GDM1 (cell line): Measurements from ENCODE around the gene CDIPT.
A peak's percentile ranks its signal among the peaks of the same experiment; 100 is the strongest.

Source experiments
- DNase-seq: peaks from one replicate; lab custom pipeline; 2025; lab: John Stamatoyannopoulos, UW

CDIPT gene

DNA sequence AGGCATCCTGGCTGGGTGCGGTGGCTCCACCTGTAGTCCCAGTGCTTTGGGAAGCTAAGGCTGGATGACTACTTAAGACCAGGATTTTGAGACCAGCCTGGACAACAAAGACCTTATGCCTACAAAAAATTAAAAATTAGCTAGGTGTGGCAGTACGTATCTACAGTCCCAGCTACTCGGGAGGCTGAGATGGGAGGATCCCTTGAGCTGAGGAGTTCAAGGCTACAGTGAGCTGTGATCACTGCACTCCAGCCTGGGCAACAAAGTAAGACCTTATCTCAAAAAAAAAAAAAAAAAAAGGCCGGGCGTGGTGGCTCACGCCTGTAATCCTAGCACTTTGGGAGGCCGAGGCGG lies 36.7 kb downstream of the CDIPT start:
- no peak for DNase-seq

DNA sequence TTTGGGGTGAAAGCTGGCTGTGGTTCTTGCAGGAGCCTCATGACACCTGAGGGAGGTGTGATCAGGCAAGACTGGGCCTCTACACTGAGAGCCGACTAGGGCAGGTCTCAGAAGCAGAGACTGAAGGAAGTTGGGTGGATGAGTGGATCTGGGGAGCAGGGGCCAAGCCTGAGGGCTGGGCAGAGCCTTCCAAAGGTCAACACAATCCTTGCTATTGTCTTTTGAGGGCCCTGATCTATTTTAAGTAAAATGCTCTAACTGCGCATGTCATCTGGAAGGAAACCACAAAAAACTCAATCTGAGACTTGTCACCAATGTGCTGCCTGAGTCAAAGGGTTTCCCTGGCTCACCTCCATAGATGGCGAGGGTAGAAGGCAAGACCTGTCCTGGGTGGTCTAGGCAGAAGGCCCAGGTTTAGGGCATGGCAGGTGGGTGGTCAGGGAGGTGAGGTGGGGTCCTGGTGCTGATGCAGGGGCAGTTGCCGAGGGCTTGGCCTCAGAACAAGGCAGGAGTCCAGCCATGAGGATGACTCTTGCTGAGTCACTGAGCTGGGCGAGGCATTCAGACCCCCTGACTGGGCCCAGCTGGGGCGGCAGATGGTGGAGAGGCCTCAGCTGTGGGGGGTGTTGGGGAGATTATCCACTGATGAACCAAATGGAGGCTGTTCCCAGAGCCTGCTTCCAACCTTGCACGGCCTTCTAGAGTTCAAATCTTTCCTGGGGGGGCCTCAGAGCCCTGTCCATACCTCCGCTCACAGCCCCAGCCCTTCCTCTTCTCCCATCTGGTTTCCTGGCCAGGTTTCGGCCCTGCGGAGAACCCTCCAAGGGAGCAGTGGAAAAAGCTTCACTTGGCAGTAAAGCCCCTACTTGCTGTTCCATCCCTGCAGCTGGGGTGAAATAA lies 37.6 kb downstream of the CDIPT start:
- no peak for DNase-seq

DNA sequence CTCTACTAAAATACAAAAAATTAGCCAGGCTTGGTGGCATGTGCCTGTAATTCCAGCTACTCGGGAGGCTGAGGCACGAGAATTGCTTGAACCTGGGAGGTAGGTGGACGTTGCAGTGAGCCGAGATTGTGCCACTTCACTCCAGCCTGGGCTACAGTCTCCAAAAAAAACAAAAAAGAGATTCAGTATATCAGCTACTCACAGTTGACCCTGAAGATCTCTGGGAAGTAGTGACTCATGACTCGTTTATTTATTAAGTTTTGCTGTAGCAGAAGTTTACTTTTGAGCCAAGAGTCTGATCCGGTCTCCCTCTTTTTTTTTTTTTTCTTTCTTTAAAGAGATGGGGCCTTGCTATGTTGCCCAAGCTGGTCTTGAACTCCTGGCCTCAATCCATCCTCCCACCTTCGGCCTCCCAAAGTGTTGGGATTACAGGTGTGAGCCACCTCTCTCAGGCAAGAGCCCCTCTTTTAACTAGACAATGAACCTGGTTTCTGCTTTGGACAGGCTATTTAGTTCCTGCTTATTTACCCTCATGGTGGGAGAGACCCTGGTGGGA lies 38.4 kb downstream of the CDIPT start:
- DNase-seq: no peak

DNA sequence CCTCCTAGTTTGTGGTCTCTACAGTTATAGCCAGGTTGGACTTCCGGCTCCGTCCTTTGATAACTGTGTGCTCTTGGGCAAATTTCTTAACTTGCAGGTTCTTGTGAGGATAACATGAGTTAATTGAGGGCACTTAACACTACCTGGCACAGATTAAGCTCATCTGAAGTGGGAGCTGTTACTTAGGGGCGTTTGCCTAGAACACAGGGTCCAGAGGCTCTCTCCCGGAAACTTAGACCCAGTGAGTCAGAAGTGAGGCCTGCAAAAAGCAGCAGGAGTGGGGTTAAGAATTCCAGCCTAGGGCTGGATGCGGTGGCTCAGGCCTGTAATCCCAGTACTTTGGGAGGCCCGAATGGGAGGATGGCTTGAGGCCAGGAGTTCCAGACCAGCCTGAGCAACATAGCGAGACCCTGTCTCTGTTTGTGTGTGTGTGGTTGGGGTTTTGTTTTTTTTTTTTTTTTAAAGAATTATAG lies 41.3 kb downstream of the CDIPT start:
- DNase-seq: no peak

DNA sequence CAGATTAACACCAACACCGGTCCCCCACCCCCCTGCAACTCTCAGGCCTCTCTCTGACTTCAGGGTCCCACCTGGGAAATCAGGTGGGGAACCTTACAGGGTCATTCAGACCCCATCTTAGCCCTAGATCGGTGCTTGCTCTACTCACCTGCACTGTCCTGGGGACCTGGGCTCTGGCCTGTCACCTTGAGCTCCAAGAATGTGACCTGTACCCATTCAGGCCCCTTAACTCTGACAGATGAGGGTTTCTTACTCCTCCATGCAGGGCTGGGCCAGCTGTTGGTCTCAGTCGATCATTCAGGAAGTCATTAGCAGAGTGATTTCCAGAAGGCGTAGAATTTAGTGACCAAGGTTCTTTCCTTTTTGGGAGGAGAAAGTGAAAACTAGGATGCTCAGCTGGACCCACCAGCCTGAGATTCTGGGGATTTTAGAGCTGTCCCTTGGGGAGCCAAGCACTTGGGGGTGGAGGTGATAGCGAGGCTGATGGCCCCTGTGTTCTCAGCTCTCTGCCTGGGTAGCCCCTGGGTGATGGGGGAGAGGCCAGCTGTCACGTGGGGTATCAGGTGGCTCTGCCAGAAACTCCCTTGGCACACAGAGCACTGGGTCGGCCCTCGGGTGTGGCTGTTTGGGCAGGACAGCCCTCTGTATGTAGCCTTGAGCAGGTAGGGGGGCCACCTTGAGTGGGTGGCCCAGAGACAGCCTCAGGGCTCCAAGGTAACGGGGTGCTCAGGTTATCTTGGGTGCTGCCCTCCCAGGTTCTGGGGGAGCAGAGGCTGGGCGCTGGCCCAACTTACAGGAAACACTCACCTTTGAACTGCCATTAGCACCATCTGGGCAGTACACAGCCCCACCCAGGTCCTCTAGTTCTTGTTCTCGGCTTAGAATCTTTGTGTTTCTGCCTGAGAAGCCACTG lies 42.0 kb downstream of the CDIPT start:
- no peak for DNase-seq

DNA sequence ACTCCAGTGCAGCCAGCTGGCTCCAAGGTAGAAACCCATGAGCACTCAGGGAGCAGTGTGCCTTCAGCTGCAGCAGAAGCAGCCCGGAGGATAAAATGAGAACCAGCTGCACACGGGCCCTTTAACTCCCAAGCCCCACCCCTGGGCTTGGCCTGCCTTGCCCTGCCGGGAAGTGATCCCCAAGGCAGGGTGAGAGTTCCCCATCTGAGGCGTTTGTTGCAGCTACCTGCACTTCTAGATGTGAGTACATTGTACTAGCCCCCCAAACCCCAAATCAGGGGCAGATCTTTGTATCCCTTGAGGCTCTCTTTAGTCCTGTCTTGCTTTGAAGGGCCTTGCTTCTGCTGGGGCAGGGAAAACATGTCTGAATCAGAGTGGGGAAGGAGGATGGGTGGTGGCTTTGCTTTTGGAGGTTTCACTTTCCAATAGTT lies 42.7 kb downstream of the CDIPT start, which contains the start of gene MVP:
TSS of gene MVP (plus strand) at position 192 of the 431 bp plus-strand sequence. CDS start 10,088 bp downstream, outside the sequence.
- DNase-seq: peak; percentile 32

DNA sequence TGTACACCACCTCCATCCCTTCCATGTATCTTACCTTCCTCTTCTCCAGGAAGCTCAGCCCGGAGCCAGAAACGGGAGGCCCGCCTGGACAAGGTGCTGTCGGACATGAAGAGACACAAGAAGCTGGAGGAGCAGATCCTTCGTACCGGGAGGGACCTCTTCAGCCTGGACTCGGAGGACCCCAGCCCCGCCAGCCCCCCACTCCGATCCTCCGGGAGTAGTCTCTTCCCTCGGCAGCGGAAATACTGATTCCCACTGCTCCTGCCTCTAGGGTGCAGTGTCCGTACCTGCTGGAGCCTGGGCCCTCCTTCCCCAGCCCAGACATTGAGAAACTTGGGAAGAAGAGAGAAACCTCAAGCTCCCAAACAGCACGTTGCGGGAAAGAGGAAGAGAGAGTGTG lies 43.5 kb downstream of the CDIPT start:
- no peak for DNase-seq

DNA sequence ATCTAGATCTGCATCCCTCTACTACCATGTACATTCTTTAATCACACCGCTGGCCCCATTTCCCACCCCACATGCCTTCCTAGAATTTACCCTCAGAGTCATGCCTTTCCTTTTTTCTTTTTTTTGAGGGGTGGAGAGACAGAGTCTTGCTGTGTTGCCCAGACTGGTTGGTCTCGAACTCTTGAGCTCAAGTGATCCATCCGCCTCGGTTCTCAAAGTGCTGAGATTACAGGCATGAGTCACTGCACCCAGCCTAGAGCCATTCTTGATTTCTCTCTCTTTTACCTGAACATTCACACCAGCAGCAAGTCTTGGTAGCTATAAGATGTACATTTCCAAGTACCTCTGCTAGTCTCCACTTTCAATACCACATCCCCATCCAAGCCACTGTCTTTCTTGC lies 44.9 kb downstream of the CDIPT start:
- no peak for DNase-seq

DNA sequence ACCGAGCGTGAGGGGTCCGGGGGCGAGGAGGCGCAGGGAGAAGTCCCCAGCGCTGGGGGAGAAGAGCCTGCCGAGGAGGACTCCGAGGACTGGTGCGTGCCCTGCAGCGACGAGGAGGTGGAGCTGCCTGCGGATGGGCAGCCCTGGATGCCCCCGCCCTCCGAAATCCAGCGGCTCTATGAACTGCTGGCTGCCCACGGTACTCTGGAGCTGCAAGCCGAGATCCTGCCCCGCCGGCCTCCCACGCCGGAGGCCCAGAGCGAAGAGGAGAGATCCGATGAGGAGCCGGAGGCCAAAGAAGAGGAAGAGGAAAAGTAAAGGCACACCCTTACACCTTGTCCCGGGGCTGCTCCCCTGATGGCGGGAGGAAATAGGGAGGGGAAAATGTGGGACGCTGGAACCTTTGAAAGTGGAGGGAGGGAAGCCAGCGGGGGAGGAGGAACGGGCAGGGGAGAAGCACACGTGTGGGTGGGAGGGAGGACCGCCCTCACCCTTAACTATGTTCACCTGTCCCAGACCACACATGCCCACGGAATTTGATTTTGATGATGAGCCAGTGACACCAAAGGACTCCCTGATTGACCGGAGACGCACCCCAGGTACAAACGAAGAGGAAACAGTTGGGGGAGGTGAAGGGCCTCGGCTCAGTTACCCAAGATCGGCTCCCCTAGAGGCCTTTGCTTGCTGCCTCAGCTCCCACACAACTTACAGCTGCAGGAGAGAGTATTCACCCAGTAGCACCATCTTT lies 46.2 kb downstream of the CDIPT start:
- no peak for DNase-seq

DNA sequence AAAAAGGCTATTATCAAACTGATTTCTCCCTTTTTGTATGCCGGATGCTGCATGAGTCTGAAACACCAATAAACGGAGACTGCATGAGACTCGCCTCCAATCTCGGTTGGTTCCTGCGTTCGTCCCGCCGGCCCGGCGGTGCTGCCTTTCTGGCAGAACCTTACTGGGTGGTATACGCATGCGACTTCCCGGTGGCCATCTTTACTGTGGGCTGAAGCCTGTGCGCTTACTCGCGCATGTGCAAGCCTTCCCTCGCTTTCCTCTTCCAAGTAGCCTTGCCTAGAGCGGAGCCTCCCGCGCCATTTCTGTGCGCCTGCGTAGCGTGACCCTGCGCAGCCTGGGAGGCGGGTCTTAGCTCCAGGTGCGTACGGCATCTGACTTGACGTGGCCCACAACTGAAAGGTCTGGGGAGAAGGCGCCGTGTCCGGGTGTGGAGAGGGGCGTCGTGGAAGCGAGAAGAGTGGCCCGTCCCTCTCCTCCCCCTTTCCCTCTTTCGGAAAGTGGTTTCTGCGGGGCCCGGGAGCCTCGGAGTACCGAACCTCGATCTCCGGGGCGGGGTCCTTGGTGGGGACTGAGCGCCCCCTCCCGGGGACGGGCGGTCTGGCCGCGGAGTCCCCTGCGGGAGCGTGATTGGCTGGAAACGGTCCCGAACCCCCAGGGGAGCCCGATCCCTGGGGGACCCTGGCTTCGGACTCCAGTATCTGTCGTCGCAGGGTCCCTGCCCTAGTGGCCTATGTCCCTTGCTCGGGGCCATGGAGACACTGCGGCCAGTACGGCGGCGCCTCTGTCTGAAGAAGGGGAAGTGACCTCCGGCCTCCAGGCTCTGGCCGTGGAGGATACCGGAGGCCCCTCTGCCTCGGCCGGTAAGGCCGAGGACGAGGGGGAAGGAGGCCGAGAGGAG lies 47.0 kb downstream of the CDIPT start, which contains the start of gene PAGR1:
TSS of gene PAGR1 (plus strand) at position 360 of the 901 bp plus-strand sequence. CDS start at position 734, 374 bp downstream.
- peak; percentile 99 for DNase-seq

DNA sequence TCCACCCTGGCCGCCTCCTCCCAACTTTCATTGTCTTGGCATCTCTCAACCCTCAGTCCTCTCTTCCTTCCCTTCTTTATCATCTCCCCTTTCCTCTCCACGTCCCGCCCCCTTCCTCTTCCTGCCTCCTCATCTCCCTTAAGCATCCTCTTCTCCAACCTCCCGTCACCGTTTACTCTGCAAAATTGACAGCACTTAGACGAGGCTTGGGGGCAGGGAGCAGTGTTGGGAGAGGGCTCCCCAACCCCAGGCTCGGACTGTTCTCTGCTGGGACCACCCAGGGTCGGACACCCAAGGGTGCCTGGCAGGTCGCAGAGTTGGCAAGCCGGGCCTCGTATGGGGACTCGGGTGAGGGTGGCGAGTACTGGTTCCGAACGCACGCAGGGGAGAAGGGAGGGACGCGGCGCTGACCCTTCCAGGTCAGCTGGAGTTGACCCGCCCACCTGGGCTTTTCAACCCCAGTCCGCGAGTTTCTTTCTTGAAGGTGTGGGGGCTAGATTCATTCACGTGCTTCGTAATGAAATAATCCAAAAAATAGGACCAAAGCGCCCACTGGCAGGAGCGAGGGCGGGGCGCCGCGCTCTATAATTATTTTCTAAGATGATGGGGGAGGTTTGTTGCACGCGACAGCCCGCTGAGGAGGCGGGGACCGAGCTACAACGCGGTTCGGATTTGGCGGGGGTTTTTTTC lies 47.8 kb downstream of the CDIPT start:
- DNase-seq: no peak

DNA sequence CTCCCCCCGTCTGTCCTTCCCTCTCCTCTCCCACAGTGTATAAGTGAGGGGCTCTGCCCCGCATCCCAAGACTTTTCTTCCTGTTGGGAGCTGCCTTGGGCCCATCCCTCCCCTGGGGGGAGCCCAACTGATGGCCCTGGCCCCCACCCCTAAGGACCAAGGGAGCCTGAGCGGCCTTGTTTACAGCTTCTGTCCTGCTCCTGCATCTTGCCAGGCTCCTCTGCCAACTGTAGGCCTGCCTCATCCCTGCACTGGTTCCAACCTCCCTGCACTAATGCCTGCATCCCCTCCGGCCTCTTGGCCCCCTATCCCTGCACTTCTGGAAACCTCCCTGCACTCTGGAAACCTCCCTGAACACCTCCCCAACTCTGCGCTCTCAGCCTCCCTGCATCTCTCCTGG lies 48.4 kb downstream of the CDIPT start:
- no peak for DNase-seq

DNA sequence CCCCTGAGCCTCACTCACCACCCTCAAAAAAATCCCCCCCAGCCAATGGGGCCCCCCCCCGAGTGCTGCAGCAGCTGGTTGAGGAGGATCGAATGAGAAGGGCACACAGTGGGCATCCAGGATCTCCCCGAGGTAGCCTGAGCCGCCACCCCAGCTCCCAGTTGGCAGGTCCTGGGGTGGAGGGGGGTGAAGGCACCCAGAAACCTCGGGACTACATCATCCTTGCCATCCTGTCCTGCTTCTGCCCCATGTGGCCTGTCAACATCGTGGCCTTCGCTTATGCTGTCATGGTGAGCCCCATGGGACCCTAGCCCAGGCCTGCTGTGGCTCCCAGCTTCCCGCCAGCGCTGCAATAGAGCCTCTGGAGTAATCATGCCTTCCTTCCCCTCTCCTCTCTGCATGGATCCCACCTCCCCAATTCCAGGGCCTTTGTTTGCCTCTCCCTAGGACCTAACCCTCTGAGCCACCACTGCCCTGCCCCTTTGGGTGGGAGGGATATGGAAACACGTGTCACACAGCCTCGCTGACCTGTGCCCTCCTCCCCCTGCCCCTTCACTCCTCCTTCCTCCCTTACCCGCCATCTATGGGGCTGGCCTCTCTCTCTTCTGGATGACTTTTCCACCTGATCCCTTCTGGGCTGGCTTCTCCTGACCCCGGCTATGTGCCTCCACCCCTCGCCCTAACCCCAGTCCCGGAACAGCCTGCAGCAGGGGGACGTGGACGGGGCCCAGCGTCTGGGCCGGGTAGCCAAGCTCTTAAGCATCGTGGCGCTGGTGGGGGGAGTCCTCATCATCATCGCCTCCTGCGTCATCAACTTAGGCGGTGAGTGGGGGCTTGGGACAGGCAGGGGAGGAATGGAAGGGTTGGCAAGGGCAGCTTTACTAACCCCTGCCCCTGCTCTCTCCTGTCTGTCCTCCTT lies 49.1 kb downstream of the CDIPT start:
- no peak for DNase-seq

DNA sequence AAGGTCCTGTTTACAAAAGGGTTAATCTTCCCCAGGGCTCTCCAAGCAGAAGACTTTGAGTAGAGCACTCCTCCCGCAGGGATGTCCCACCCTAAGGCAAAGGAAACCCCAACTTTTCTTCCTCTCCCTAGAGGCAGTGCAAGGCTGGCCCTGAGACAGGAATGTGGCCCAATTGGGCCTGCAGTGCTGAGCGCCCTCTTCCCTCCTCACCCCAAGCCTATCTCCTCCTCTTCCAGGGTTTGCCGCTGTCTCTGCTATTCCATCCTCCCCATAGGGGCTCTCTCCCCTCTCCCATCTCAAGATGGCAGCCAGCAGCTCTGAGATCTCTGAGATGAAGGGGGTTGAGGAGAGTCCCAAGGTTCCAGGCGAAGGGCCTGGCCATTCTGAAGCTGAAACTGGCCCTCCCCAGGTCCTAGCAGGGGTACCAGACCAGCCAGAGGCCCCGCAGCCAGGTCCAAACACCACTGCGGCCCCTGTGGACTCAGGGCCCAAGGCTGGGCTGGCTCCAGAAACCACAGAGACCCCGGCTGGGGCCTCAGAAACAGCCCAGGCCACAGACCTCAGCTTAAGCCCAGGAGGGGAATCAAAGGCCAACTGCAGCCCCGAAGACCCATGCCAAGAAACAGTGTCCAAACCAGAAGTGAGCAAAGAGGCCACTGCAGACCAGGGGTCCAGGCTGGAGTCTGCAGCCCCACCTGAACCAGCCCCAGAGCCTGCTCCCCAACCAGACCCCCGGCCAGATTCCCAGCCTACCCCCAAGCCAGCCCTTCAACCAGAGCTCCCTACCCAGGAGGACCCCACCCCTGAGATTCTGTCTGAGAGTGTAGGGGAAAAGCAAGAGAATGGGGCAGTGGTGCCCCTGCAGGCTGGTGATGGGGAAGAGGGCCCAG lies 50.0 kb downstream of the CDIPT start:
- no peak for DNase-seq

DNA sequence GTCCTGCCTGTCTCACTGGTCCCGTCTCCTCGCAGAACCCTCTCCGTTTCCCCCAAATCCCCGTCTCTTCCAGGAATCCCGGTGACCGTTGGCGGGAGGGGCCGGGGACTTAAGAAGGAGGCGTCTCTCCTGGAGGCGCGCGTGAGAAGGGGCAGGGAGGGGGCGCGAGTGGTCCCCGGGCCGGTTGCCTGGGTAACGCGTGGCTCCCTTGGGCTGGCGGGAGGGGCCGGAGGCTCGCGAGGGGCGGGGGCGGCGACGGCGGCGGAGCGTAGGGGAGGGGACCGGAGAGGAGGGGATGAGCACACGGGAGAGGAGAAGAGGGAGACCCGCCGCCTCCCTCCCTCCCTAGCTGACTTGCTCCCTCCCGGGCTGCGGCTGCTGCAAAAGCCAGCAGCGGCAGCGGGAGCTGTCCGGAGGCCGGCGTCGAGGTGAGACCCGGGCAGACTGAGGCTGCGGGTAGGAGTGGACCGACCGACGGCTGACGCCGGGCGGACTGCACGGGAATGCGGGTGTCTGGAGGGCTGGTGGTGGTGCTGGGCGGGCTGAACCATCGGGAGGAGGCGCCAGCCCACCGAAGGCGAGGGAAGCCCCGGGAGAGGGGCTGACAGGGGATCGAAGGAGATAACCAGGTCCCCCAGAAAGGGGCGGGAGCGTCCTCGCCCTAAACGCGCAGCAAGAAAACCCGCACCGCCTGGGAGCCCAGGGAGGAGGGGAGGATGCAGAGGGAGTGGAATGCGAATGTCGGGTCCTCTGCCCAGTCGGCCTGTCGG lies 50.9 kb downstream of the CDIPT start, which contains the start of gene PRRT2:
TSS of gene PRRT2 (plus strand) at position 298 of the 770 bp plus-strand sequence. CDS start 862 bp downstream, outside the sequence.
- no peak for DNase-seq

DNA sequence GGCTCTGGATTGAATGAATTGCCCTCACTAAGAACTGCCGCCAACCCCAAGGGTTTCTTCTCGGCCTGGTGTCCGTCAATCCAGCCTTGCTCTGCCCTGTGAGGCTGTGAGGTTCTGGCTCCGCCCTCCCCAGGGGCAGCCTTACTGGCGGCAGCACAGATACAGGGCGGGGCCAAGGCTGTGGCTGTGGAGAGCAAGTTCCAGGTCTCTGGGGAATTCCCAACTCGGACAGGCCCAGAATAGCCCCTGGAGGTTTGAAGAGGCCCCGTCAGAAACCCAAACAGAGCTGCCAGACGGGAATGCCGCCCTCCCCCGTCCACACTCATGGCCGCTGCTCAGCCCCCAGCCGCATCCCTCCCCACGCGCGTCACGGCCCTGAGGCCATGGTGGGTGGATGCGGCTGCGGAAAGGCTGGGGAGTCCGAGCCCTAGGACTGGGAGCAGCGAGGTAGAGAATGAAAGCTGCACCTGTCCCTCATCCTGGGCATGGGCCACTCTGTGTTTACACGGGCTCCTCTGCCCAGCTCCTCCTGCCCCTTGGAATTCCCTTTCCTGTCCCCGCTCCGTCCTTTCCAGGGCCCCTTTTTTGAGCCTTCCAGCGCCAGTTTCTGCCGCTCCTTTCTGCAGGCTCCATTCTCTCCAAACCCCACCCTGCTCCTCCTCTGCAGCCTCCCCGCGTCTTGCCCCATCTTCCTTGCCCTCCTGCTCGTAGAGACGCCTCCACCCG lies 51.7 kb downstream of the CDIPT start:
- peak; percentile 61 for DNase-seq
